ENCODE data around the gene DHX40. TPM values are rescaled to one million over a fixed set of nuclear protein-coding genes. Genes with fewer than 3 reads are reported as not detected.

DHX40 gene
- polyA plus RNA-seq, 1 donor (not counting 4 experiments of a cell fraction or from before 2014, with no cell fraction given) = 30.7 TPM

DNA sequence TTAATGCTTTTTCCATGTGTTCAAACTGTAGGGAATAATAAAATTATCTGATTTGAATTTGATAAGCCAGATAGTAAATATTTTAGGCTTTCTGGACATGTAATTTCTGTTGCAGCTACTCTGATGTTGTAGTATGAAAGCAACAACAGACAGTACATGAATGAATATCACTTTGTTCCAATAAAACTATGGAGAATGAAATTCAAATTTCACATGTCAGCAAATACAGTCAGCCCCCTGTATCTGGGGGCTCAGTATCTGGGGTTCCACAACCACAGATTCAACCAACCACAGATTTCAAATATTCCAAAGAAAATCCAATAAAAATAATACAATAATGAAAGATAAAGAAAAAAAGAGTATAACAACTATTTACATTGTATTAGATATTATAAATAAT lies 46.1 kb downstream of the DHX40 start:
- TF ChIP-seq EZH2 (IDR thresholded peaks at IDR 0.05; ENCODE audit: low read length) = no peak
- TF ChIP-seq, protein P1, sequence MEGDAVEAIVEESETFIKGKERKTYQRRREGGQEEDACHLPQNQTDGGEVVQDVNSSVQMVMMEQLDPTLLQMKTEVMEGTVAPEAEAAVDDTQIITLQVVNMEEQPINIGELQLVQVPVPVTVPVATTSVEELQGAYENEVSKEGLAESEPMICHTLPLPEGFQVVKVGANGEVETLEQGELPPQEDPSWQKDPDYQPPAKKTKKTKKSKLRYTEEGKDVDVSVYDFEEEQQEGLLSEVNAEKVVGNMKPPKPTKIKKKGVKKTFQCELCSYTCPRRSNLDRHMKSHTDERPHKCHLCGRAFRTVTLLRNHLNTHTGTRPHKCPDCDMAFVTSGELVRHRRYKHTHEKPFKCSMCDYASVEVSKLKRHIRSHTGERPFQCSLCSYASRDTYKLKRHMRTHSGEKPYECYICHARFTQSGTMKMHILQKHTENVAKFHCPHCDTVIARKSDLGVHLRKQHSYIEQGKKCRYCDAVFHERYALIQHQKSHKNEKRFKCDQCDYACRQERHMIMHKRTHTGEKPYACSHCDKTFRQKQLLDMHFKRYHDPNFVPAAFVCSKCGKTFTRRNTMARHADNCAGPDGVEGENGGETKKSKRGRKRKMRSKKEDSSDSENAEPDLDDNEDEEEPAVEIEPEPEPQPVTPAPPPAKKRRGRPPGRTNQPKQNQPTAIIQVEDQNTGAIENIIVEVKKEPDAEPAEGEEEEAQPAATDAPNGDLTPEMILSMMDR (optimal IDR thresholded peaks at IDR 0.05 in 1 of 3, IDR thresholded peaks at IDR 0.05 in 1 of 3, conservative IDR thresholded peaks at IDR 0.05 in 1 of 3; ENCODE audit: extremely low read depth in 1 of 3, insufficient read depth in 2 of 3, low read length in 3 of 3) = no peak
- dilution Hi-C loops (cut with MboI; ENCODE audit: extremely low pct_ligation_motif_present, low sequenced_read_pairs) = no loop called here

DNA sequence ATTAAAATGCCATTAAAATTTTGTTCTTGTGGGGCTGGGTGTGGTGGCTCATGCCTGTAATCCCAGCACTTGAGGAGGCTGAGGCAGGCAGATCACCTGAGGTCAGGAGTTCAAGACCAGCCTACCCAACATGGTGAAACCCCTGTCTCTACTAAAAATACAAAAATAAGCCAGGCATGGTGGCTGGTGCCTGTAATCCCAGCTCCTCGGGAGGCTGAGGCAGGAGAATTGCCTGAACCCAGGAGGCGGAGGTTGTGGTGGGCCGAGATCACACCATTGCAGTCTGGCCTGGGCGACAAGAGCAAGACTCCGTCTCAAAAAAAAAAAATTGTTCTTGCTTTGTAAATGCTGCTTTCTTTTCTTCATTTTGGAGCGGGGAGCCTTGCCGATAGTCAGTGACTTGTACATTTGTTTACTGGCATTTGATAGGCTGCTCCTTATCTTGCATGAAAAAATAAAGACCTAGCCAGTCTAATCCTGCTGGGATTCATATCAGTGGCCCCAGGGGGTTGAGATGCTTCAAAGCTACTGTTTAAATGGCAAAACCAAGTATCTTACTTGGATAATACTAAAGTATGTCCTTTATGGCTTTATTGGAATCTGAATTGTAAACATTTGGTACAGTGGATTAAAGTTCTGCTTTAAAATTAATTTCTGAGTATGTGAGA lies 51.0 kb downstream of the DHX40 start:
- FAIRE-seq = no peak
- Histone ChIP-seq H3K27ac (ENCODE audit: control insufficient read depth, insufficient read depth, low read length) (no peak overlapping the region), H3K4me3 (ENCODE audit: control insufficient read depth in 2 of 3, extremely low read depth in 1 of 3, insufficient read depth in 2 of 3, low read depth in 1 of 3, low read length in 3 of 3) (no peak overlapping the region), H3K27me3 (ENCODE audit: control insufficient read depth, extremely low read depth, insufficient read depth, low read length) (no peaks in the 10 kb centered on the region), H4K20me1 (ENCODE audit: control insufficient read depth, extremely low read depth, insufficient read depth, low read length) (peaks cover 8% of the 10 kb centered on the region), H3K9me1 (ENCODE audit: control insufficient read depth, extremely low read depth, insufficient read depth, low read length) (no peaks in the 10 kb centered on the region), H3K79me2 (ENCODE audit: control insufficient read depth, insufficient read depth, low read length) (peaks cover 23% of the 10 kb centered on the region), H3K9me3 (ENCODE audit: control insufficient read depth, low read depth, low read length) (no peaks in the 10 kb centered on the region), H3K4me1 (ENCODE audit: control insufficient read depth, extremely low read depth, insufficient read depth, low read length) (peaks cover 10% of the 10 kb centered on the region), H2AFZ (ENCODE audit: control insufficient read depth, low read length) (no peak overlapping the region), H3K4me2 (ENCODE audit: control insufficient read depth, extremely low read depth, insufficient read depth, low read depth, low read length) (no peak overlapping the region), H3K9ac (ENCODE audit: control insufficient read depth, extremely low read depth, insufficient read depth, low read length) (no peak overlapping the region), H3K36me3 (ENCODE audit: control insufficient read depth in 2 of 2, extremely low read depth in 1 of 2, insufficient read depth in 2 of 2, low read length in 2 of 2) (no peaks in the 10 kb centered on the region)
- dilution Hi-C loops (cut with MboI; ENCODE audit: extremely low pct_ligation_motif_present, low sequenced_read_pairs) = no loop called here
- no peak for DNase-seq (ENCODE audit: low read depth, low spot score)
- TF ChIP-seq, protein P1 (optimal IDR thresholded peaks at IDR 0.05 in 1 of 3, IDR thresholded peaks at IDR 0.05 in 1 of 3, conservative IDR thresholded peaks at IDR 0.05 in 1 of 3; ENCODE audit: extremely low read depth in 1 of 3, insufficient read depth in 2 of 3, low read length in 3 of 3) = no peak
- no peak for TF ChIP-seq EZH2 (IDR thresholded peaks at IDR 0.05; ENCODE audit: low read length)

More for the DNA sequence above, 46.1 kb downstream of the DHX40 start:
- Histone ChIP-seq H3K36me3 (ENCODE audit: control insufficient read depth in 2 of 2, extremely low read depth in 1 of 2, insufficient read depth in 2 of 2, low read length in 2 of 2) (peaks cover 5 to 7% of the 10 kb centered on the region in 2 experiments), H3K4me1 (ENCODE audit: control insufficient read depth, extremely low read depth, insufficient read depth, low read length) (no peaks in the 10 kb centered on the region), H3K4me2 (ENCODE audit: control insufficient read depth, extremely low read depth, insufficient read depth, low read depth, low read length) (no peak overlapping the region), H3K27ac (ENCODE audit: control insufficient read depth, insufficient read depth, low read length) (no peak overlapping the region), H3K9me3 (ENCODE audit: control insufficient read depth, low read depth, low read length) (no peaks in the 10 kb centered on the region), H3K79me2 (ENCODE audit: control insufficient read depth, insufficient read depth, low read length) (no peaks in the 10 kb centered on the region), H3K9me1 (ENCODE audit: control insufficient read depth, extremely low read depth, insufficient read depth, low read length) (no peaks in the 10 kb centered on the region), H3K4me3 (ENCODE audit: control insufficient read depth in 2 of 3, extremely low read depth in 1 of 3, insufficient read depth in 2 of 3, low read depth in 1 of 3, low read length in 3 of 3) (no peak overlapping the region), H3K9ac (ENCODE audit: control insufficient read depth, extremely low read depth, insufficient read depth, low read length) (no peak overlapping the region), H2AFZ (ENCODE audit: control insufficient read depth, low read length) (no peak overlapping the region), H4K20me1 (ENCODE audit: control insufficient read depth, extremely low read depth, insufficient read depth, low read length) (no peaks in the 10 kb centered on the region), H3K27me3 (ENCODE audit: control insufficient read depth, extremely low read depth, insufficient read depth, low read length) (no peaks in the 10 kb centered on the region)
- FAIRE-seq (no peak), DNase-seq (ENCODE audit: low read depth, low spot score) (no peak)
